ENCODE results near the gene LEO1. TPM values are rescaled to one million over a fixed set of nuclear protein-coding genes. Genes with fewer than 3 reads are reported as not detected.
A peak's percentile ranks its signal among the peaks of the same experiment; 100 is the strongest.

LEO1 gene
- total RNA-seq, 1 donor from 2014 or later = 25.5 TPM

GRCh38 chr15:52012210-52012609 is 40.6 kb upstream of the LEO1 start:
- Mint-ChIP-seq H3K27me3 (ENCODE audit: unreplicated experiment) (no peaks in the 10 kb centered on the region), H3K27ac (ENCODE audit: unreplicated experiment) (peak overlapping the region; percentile 28), H3K9me3 (ENCODE audit: unreplicated experiment) (no peaks in the 10 kb centered on the region), H3K4me3 (ENCODE audit: unreplicated experiment) (no peak overlapping the region), H3K4me1 (ENCODE audit: unreplicated experiment) (peaks cover 51% of the 10 kb centered on the region), H3K36me3 (ENCODE audit: low read depth, unreplicated experiment) (no peaks in the 10 kb centered on the region)
- TF ChIP-seq CTCF (IDR thresholded peaks at IDR 0.05; ENCODE audit: unreplicated experiment) = no peak
- no peak for DNase-seq (ENCODE audit: low spot score)

GRCh38 chr15:52011711-52012144 is 40.1 kb upstream of the LEO1 start:
- Mint-ChIP-seq H3K9me3 (ENCODE audit: unreplicated experiment) (no peaks in the 10 kb centered on the region), H3K27me3 (ENCODE audit: unreplicated experiment) (no peaks in the 10 kb centered on the region), H3K4me3 (ENCODE audit: unreplicated experiment) (no peak overlapping the region), H3K36me3 (ENCODE audit: low read depth, unreplicated experiment) (no peaks in the 10 kb centered on the region), H3K4me1 (ENCODE audit: unreplicated experiment) (peaks cover 53% of the 10 kb centered on the region), H3K27ac (ENCODE audit: unreplicated experiment) (peak overlapping the region; percentile 28)
- DNase-seq (ENCODE audit: low spot score) = peak; percentile 12
- TF ChIP-seq CTCF (IDR thresholded peaks at IDR 0.05; ENCODE audit: unreplicated experiment) = no peak

- Mint-ChIP-seq H3K36me3 (ENCODE audit: low read depth, unreplicated experiment) (no peaks in the 10 kb centered on the region), H3K27ac (ENCODE audit: unreplicated experiment) (peak overlapping the region; percentile 52), H3K27me3 (ENCODE audit: unreplicated experiment) (no peaks in the 10 kb centered on the region), H3K4me1 (ENCODE audit: unreplicated experiment) (peaks cover 61% of the 10 kb centered on the region), H3K4me3 (ENCODE audit: unreplicated experiment) (no peak overlapping the region), H3K9me3 (ENCODE audit: unreplicated experiment) (no peaks in the 10 kb centered on the region)
- DNase-seq (ENCODE audit: low spot score) = no peak
- no peak for TF ChIP-seq CTCF (IDR thresholded peaks at IDR 0.05; ENCODE audit: unreplicated experiment)
Measured at GRCh38 chr15:52010633-52011595, 39.3 kb upstream of the LEO1 start.

GRCh38 chr15:52008698-52009434 is 37.3 kb upstream of the LEO1 start:
- DNase-seq (ENCODE audit: low spot score) = peak; percentile 11
- Mint-ChIP-seq H3K4me3 (ENCODE audit: unreplicated experiment) (no peak overlapping the region), H3K27ac (ENCODE audit: unreplicated experiment) (peak overlapping the region; percentile 91), H3K27me3 (ENCODE audit: unreplicated experiment) (peaks cover under 1% of the 10 kb centered on the region), H3K36me3 (ENCODE audit: low read depth, unreplicated experiment) (no peaks in the 10 kb centered on the region), H3K9me3 (ENCODE audit: unreplicated experiment) (no peaks in the 10 kb centered on the region), H3K4me1 (ENCODE audit: unreplicated experiment) (peaks cover 78% of the 10 kb centered on the region)
- no peak for TF ChIP-seq CTCF (IDR thresholded peaks at IDR 0.05; ENCODE audit: unreplicated experiment)
